Small intestine (tissue), 7 donors: ENCODE data around the gene MAMLD1. TPM values are rescaled to one million over a fixed set of nuclear protein-coding genes. Genes with fewer than 3 reads are reported as not detected.

Experiments
- DNase-seq, 2 donors: peaks; one replicate each; pipeline versions ENCODE4 v3.0.0 to v3.0.0-alpha.2; 2013
- FAIRE-seq: peaks from 2 replicates; lab custom pipeline; 2012; peaks lifted over from hg19 to GRCh38; lab: Jason Lieb, UNC
- H3K27ac ChIP-seq, 3 donors: one replicate each; pipeline ENCODE4 v1.5.1; 2013; ENCODE audit warnings: low read length in 2 of 3, mild to moderate bottlenecking in 2 of 3, control low read depth in 1 of 3, inconsistent platforms in 1 of 3, low read depth in 1 of 3, moderate library complexity in 1 of 3
- H3K27me3 ChIP-seq, 3 donors: one replicate each; pipeline ENCODE4 v1.6.1; 2013; ENCODE audit warnings: low read length in 3 of 3, inconsistent platforms in 1 of 3; ENCODE audit not compliant: control insufficient read depth in 3 of 3, insufficient read depth in 3 of 3
- H3K36me3 ChIP-seq, 3 donors: one replicate each; pipeline ENCODE4 v1.6.1; 2013; ENCODE audit warnings: low read length in 3 of 3, inconsistent platforms in 1 of 3, low read depth in 1 of 3, mild to moderate bottlenecking in 1 of 3, moderate library complexity in 1 of 3; ENCODE audit not compliant: control insufficient read depth in 3 of 3, insufficient read depth in 2 of 3
- H3K4me1 ChIP-seq, 3 donors: one replicate each; pipeline ENCODE4 v1.6.1; 2013; ENCODE audit warnings: low read length in 2 of 3, inconsistent platforms in 1 of 3, low read depth in 1 of 3, mild to moderate bottlenecking in 1 of 3, moderate library complexity in 1 of 3; ENCODE audit not compliant: control insufficient read depth in 3 of 3, insufficient read depth in 2 of 3
- H3K4me3 ChIP-seq, 3 donors: one replicate each; pipeline ENCODE4 v1.5.1; 2013; ENCODE audit warnings: low read length in 3 of 3, control low read depth in 1 of 3, inconsistent platforms in 1 of 3, low read depth in 1 of 3, mild to moderate bottlenecking in 1 of 3, moderate library complexity in 1 of 3
- H3K9me3 ChIP-seq, 2 donors: one replicate each; pipeline ENCODE4 v1.6.1; 2013; ENCODE audit warnings: low read depth in 1 of 2, low read length in 1 of 2; ENCODE audit not compliant: control insufficient read depth in 2 of 2, insufficient read depth in 1 of 2
- WGBS, 3 donors: extraction: QIAGEN DNeasy Blood & Tissue Kit; methylation state at CpG; one replicate each; pipeline ENCODE4 v1.1.7; 2013; 5-methylcytosine and 5-hydroxymethylcytosine counted together
- polyA plus RNA-seq, 4 donors: library from polyadenylated mRNA; stranded (reverse) in 3 of 4; unstranded in 1 of 4; fragments of 200-250 nt in 3 of 4; fragments of 120-200 nt in 1 of 4; gene quantifications; one replicate each; pipeline versions ENCODE4 v1.2.1 to v1.2.3, GENCODE V29; 2013
- donor health status: healthy with polysubstance abuse.
- donor health status: control.
- donor health status: control.
- donor health status: Bipolar disorder and iron deficiency.
- donor health status: healthy.

Gene MAMLD1
- polyA plus RNA-seq, 4 donors, result 0.81 to 2.2 (median 1.4) TPM; not detected in 1

- 62 to 71% (median 65%) methylated on average over 5 of the region's 5 CpGs for WGBS, 3 donors
- H3K27me3 ChIP-seq, result no peaks in the 10 kb centered on the region
- H3K4me1 ChIP-seq, result no peaks in the 10 kb centered on the region
- FAIRE-seq (no peak), DNase-seq (no peak)
- H3K27ac ChIP-seq, result no peak overlapping the region
- H3K9me3 ChIP-seq, result no peaks in the 10 kb centered on the region
- H3K36me3 ChIP-seq, result no peaks in the 10 kb centered on the region
- no peak overlapping the region for H3K4me3 ChIP-seq
Observed at GRCh38 chrX:150450519-150451177, 87.5 kb downstream of the MAMLD1 start.

GRCh38 chrX:150451953-150452352, 88.8 kb downstream of the MAMLD1 start:
- Histone ChIP-seq H3K4me3 (no peak overlapping the region), H3K27me3 (no peaks in the 10 kb centered on the region), H3K9me3 (no peaks in the 10 kb centered on the region), H3K27ac (no peak overlapping the region), H3K4me1 (no peaks in the 10 kb centered on the region), H3K36me3 (no peaks in the 10 kb centered on the region)
- FAIRE-seq (no peak), DNase-seq (no peak)
- WGBS, 3 donors, result 68 to 90% (median 86%) methylated on average over 3 of the region's 3 CpGs

- no peak overlapping the region for H3K27ac ChIP-seq
- no peaks in the 10 kb centered on the region for H3K4me1 ChIP-seq
- DNase-seq (no peak), FAIRE-seq (no peak)
- no peaks in the 10 kb centered on the region for H3K9me3 ChIP-seq
- no peaks in the 10 kb centered on the region for H3K27me3 ChIP-seq
- H3K4me3 ChIP-seq, result no peak overlapping the region
- H3K36me3 ChIP-seq, result no peaks in the 10 kb centered on the region
Observed at GRCh38 chrX:150454083-150454482, 91.0 kb downstream of the MAMLD1 start.

- no peaks in the 10 kb centered on the region for H3K36me3 ChIP-seq
- FAIRE-seq, result no peak
- no peak overlapping the region for H3K4me3 ChIP-seq
- no peaks in the 10 kb centered on the region for H3K27me3 ChIP-seq
- no peak for DNase-seq
- no peak overlapping the region for H3K27ac ChIP-seq
- no peaks in the 10 kb centered on the region for H3K9me3 ChIP-seq
- WGBS, 3 donors, result 65 to 79% (median 76%) methylated on average over 5 of the region's 5 CpGs
- H3K4me1 ChIP-seq, result no peaks in the 10 kb centered on the region
Observed at GRCh38 chrX:150454508-150455214, 91.5 kb downstream of the MAMLD1 start.

GRCh38 chrX:150455215-150455608, 92.1 kb downstream of the MAMLD1 start:
- no peak for FAIRE-seq
- WGBS, 3 donors, result 73 to 97% (median 91%) methylated on average over 3 of the region's 3 CpGs
- Histone ChIP-seq H3K4me1 (no peaks in the 10 kb centered on the region), H3K4me3 (no peak overlapping the region), H3K9me3 (no peaks in the 10 kb centered on the region), H3K27ac (no peak overlapping the region), H3K27me3 (no peaks in the 10 kb centered on the region), H3K36me3 (no peaks in the 10 kb centered on the region)
- DNase-seq, result no peak

- H3K27ac ChIP-seq, result no peak overlapping the region
- DNase-seq, result no peak
- H3K27me3 ChIP-seq, result no peaks in the 10 kb centered on the region
- H3K4me1 ChIP-seq, result no peaks in the 10 kb centered on the region
- H3K4me3 ChIP-seq, result no peak overlapping the region
- H3K36me3 ChIP-seq, result no peaks in the 10 kb centered on the region
- no peaks in the 10 kb centered on the region for H3K9me3 ChIP-seq
- FAIRE-seq, result no peak
- WGBS, 3 donors, result 75 to 79% (median 76%) methylated on average over 6 of the region's 6 CpGs
Observed at GRCh38 chrX:150456466-150456865, 93.3 kb downstream of the MAMLD1 start.

GRCh38 chrX:150456941-150457340, 93.8 kb downstream of the MAMLD1 start:
- Histone ChIP-seq H3K27me3 (no peaks in the 10 kb centered on the region), H3K9me3 (no peaks in the 10 kb centered on the region), H3K36me3 (no peaks in the 10 kb centered on the region), H3K27ac (no peak overlapping the region), H3K4me3 (no peak overlapping the region), H3K4me1 (no peaks in the 10 kb centered on the region)
- DNase-seq (no peak), FAIRE-seq (no peak)
- 95 to 100% (median 100%) methylated on average over 1 of the region's 1 CpG for WGBS, 3 donors

GRCh38 chrX:150459196-150459595, 96.1 kb downstream of the MAMLD1 start:
- Histone ChIP-seq H3K4me1 (no peaks in the 10 kb centered on the region), H3K9me3 (no peaks in the 10 kb centered on the region), H3K4me3 (no peak overlapping the region), H3K27me3 (no peaks in the 10 kb centered on the region), H3K27ac (no peak overlapping the region), H3K36me3 (no peaks in the 10 kb centered on the region)
- FAIRE-seq (no peak), DNase-seq (no peak)
